H9 (cell line): ENCODE data around the gene PCDH9. TPM values are rescaled to one million over a fixed set of nuclear protein-coding genes. Genes with fewer than 3 reads are reported as not detected.

Experiments used
- DNase-seq: peaks from one replicate; pipeline ENCODE4 v3.0.0-alpha.2; 2017
- H2AFZ ChIP-seq: one replicate; pipeline ENCODE4 v1.6.1; 2013; ENCODE audit warnings: mild to moderate bottlenecking, low read length, control low read depth, moderate library complexity
- H2AK5ac ChIP-seq: 2 replicates; pipeline ENCODE4 v1.6.1; 2013; ENCODE audit warnings: low read length, control low read depth, mixed read lengths; ENCODE audit not compliant: insufficient read length
- H2BK120ac ChIP-seq: one replicate; pipeline ENCODE4 v1.6.1; 2013; ENCODE audit warnings: low read depth, mild to moderate bottlenecking, low read length, control low read depth, inconsistent platforms; ENCODE audit not compliant: poor library complexity, severe bottlenecking
- H2BK12ac ChIP-seq: 2 replicates; pipeline ENCODE4 v1.6.1; 2013; ENCODE audit warnings: low read length, control low read depth, mixed read lengths, low read depth; ENCODE audit not compliant: insufficient read length
- H2BK15ac ChIP-seq: 2 replicates; pipeline ENCODE4 v1.6.1; 2013; ENCODE audit warnings: low read depth, low read length, control low read depth
- H2BK20ac ChIP-seq: one replicate; pipeline ENCODE4 v1.6.1; 2013; ENCODE audit warnings: low read depth, mild to moderate bottlenecking, low read length, control low read depth, inconsistent platforms; ENCODE audit not compliant: poor library complexity, severe bottlenecking
- H2BK5ac ChIP-seq: 2 replicates; pipeline ENCODE4 v1.6.1; 2013; ENCODE audit warnings: low read length, control low read depth, mixed read lengths; ENCODE audit not compliant: insufficient read length
- H3K14ac ChIP-seq: 2 replicates; pipeline ENCODE4 v1.6.1; 2013; ENCODE audit warnings: low read length, control low read depth; ENCODE audit not compliant: insufficient read depth
- H3K18ac ChIP-seq: 2 replicates; pipeline ENCODE4 v1.6.1; 2013; ENCODE audit warnings: low read depth, mild to moderate bottlenecking, mixed read lengths, low read length, control low read depth; ENCODE audit not compliant: insufficient read length
- H3K23ac ChIP-seq: 2 replicates; pipeline ENCODE4 v1.6.1; 2013; ENCODE audit warnings: low read length, control low read depth, mixed read lengths, low read depth; ENCODE audit not compliant: insufficient read length
- H3K23me2 ChIP-seq: 2 replicates; pipeline ENCODE4 v1.6.1; 2013; ENCODE audit warnings: low read depth, mild to moderate bottlenecking, mixed read lengths, low read length, control low read depth; ENCODE audit not compliant: insufficient read length, poor library complexity, severe bottlenecking
- H3K27ac ChIP-seq: 2 replicates; pipeline ENCODE4 v1.5.1; 2013; ENCODE audit warnings: low read length, control low read depth, mixed read lengths, low read depth; ENCODE audit not compliant: insufficient read length
- H3K27me3 ChIP-seq: 2 replicates; pipeline ENCODE4 v1.6.1; 2013; ENCODE audit warnings: low read length, control low read depth, inconsistent platforms; ENCODE audit not compliant: insufficient read depth
- H3K4ac ChIP-seq: 2 replicates; pipeline ENCODE4 v1.6.1; 2013; ENCODE audit warnings: low read depth, mild to moderate bottlenecking, control low read depth, inconsistent platforms, low read length, moderate library complexity
- H3K4me1 ChIP-seq: 2 replicates; pipeline ENCODE4 v1.6.1; 2013; ENCODE audit warnings: low read length, control low read depth, inconsistent platforms; ENCODE audit not compliant: insufficient read depth
- H3K4me2 ChIP-seq: 2 replicates; pipeline ENCODE4 v1.6.1; 2013; ENCODE audit warnings: low read length, control low read depth, mixed read lengths; ENCODE audit not compliant: insufficient read length, insufficient read depth
- H3K56ac ChIP-seq: 2 replicates; pipeline ENCODE4 v1.6.1; 2013; ENCODE audit warnings: low read depth, mild to moderate bottlenecking, mixed read lengths, low read length, control low read depth; ENCODE audit not compliant: insufficient read length
- H3K79me1 ChIP-seq: 2 replicates; pipeline ENCODE4 v1.6.1; 2013; ENCODE audit warnings: low read depth, mild to moderate bottlenecking, moderate library complexity, low read length, control low read depth, inconsistent platforms; ENCODE audit not compliant: insufficient read depth, poor library complexity, severe bottlenecking
- H3K79me2 ChIP-seq: 2 replicates; pipeline ENCODE4 v1.6.1; 2013; ENCODE audit warnings: low read length, control low read depth, inconsistent platforms; ENCODE audit not compliant: insufficient read depth
- H3K9ac ChIP-seq: 2 replicates; pipeline ENCODE4 v1.6.1; 2013; ENCODE audit warnings: low read length, control low read depth, mixed read lengths; ENCODE audit not compliant: insufficient read length; ENCODE audit errors: extremely low read depth
- H3K9me3 ChIP-seq: one replicate; pipeline ENCODE4 v1.6.1; 2013; ENCODE audit warnings: low read depth, low read length, inconsistent platforms; ENCODE audit not compliant: control insufficient read depth
- H3T11ph ChIP-seq: one replicate; pipeline ENCODE4 v1.6.1; 2013; ENCODE audit warnings: mild to moderate bottlenecking, low read length, control low read depth, inconsistent platforms
- H4K20me1 ChIP-seq: one replicate; pipeline ENCODE4 v1.6.1; 2013; ENCODE audit not compliant: control insufficient read depth, insufficient read length, insufficient read depth
- H4K5ac ChIP-seq: 2 replicates; pipeline ENCODE4 v1.6.1; 2013; ENCODE audit warnings: low read depth, mild to moderate bottlenecking, mixed read lengths, low read length, control low read depth; ENCODE audit not compliant: insufficient read length
- H4K8ac ChIP-seq: replicated peaks from 2 replicates; pipeline ENCODE4 v1.6.1; 2013; ENCODE audit warnings: low read length, control low read depth, mixed read lengths, low read depth; ENCODE audit not compliant: insufficient read length
- H4K91ac ChIP-seq: 2 replicates; pipeline ENCODE4 v1.6.1; 2013; ENCODE audit warnings: low read depth, mild to moderate bottlenecking, moderate library complexity, mixed read lengths, low read length, control low read depth; ENCODE audit not compliant: insufficient read length
- H3K27ac Mint-ChIP-seq, 3 experiments: 2 replicates in 2 of 3; 3 replicates in 1 of 3; pipeline ENCODE4 v1.8.0; 2020 to 2021; ENCODE audit warnings: mixed read lengths in 3 of 3, mild to moderate bottlenecking in 1 of 3, moderate library complexity in 1 of 3
- H3K27me3 Mint-ChIP-seq: 2 replicates; pipeline ENCODE4 v1.8.0; 2021; ENCODE audit warnings: low read depth, mild to moderate bottlenecking, moderate library complexity, mixed read lengths
- H3K36me3 Mint-ChIP-seq, 3 experiments: 2 replicates in 2 of 3; 3 replicates in 1 of 3; pipeline ENCODE4 v1.8.0; 2020 to 2021; ENCODE audit warnings: low read depth in 3 of 3, mixed read lengths in 3 of 3; ENCODE audit not compliant: insufficient read depth in 1 of 3
- H3K4me1 Mint-ChIP-seq, 2 experiments: 2 replicates each; pipeline ENCODE4 v1.8.0; 2020; ENCODE audit warnings: mixed read lengths in 2 of 2
- H3K4me3 Mint-ChIP-seq, 2 experiments: 2 replicates in 1 of 2; 3 replicates in 1 of 2; pipeline ENCODE4 v1.8.0; 2020 to 2021; ENCODE audit warnings: mild to moderate bottlenecking in 2 of 2, mixed read lengths in 2 of 2, moderate library complexity in 1 of 2
- H3K9me3 Mint-ChIP-seq, 2 experiments: 2 replicates in 1 of 2; 3 replicates in 1 of 2; pipeline ENCODE4 v1.8.0; 2020; ENCODE audit warnings: mild to moderate bottlenecking in 2 of 2, mixed read lengths in 2 of 2, moderate library complexity in 1 of 2
- CTCF ChIP-seq: fragments of 200-600 bp; sonication (generic); conservative IDR thresholded peaks from 3 replicates; pipeline ENCODE4 v1.8.0; 2021; ENCODE audit warnings: antibody characterized with exemption, mild to moderate bottlenecking
- WGBS: extraction: QIAGEN DNeasy Blood & Tissue Kit; methylation state at CpG from one replicate; pipeline ENCODE4 v1.1.7; 2013; ENCODE audit warnings: missing lambda C conversion rate, low lambda C conversion rate, mixed read lengths; ENCODE audit not compliant: insufficient read length; ENCODE audit errors: extremely low coverage; 5-methylcytosine and 5-hydroxymethylcytosine counted together
- total RNA-seq: library from RNA; stranded (reverse); gene quantifications from 2 replicates; pipeline ENCODE4 v1.2.1, GENCODE V29; 2021

Gene PCDH9
- total RNA-seq, 1 experiment from 2014 or later, result 0.11 TPM

- Histone ChIP-seq H2AFZ (no peak overlapping the region), H3K4me1 (no peaks in the 10 kb centered on the region), H2BK5ac (no peak overlapping the region), H4K20me1 (no peaks in the 10 kb centered on the region), H3T11ph (no peak overlapping the region), H3K9me3 (no peaks in the 10 kb centered on the region), H3K14ac (no peak overlapping the region), H3K23ac (no peak overlapping the region), H4K8ac (no peak overlapping the region), H3K79me1 (no peaks in the 10 kb centered on the region), H3K79me2 (no peaks in the 10 kb centered on the region), H3K27ac (no peak overlapping the region), H2BK20ac (no peak overlapping the region), H3K23me2 (no peaks in the 10 kb centered on the region), H2BK15ac (no peak overlapping the region), H2BK120ac (no peak overlapping the region), H2BK12ac (no peak overlapping the region), H4K91ac (no peak overlapping the region), H3K4me2 (no peak overlapping the region), H3K18ac (no peak overlapping the region), H4K5ac (no peak overlapping the region), H3K27me3 (no peaks in the 10 kb centered on the region), H3K56ac (no peak overlapping the region), H3K9ac (no peak overlapping the region), H3K4ac (no peak overlapping the region), H2AK5ac (no peak overlapping the region)
- Mint-ChIP-seq H3K9me3 (peaks cover 2 to 9% of the 10 kb centered on the region in 2 experiments; a peak in 4 of 5 replicates), H3K27me3 (no peaks in the 10 kb centered on the region), H3K4me1 (no peaks in the 10 kb centered on the region), H3K27ac (no peak overlapping the region), H3K4me3 (no peak overlapping the region), H3K36me3 (peaks cover 0 to 5% (median 1%) of the 10 kb centered on the region in 3 experiments; a peak in 4 of 7 replicates)
- no peak for DNase-seq
- no peak for TF ChIP-seq CTCF
- WGBS, result no CpG with 5 or more reads among the region's 3 CpGs
Measured at GRCh38 chr13:66691149-66691548, 539.0 kb downstream of the PCDH9 start.
